HepG2 (cell line): ENCODE measurements around the gene JPH3. TPM values are rescaled to one million over a fixed set of nuclear protein-coding genes. Genes with fewer than 3 reads are reported as not detected.

Experiments
- ATAC-seq: fragments of 200-7000 bp; cut with Tn5 transposase; 3 replicates; pipeline ENCODE4 v1.9.1; 2020; ENCODE audit warnings: mild to moderate bottlenecking, moderate library complexity
- BruUV-seq: library from RNA; stranded (reverse); fragments of 400-500 nt; replicated peaks from 2 replicates; lab custom pipeline; 2021; lab: Mats Ljungman, UMichigan
- CTCF ChIA-PET: fragments of 300-600 bp; formaldehyde crosslinking; extraction: SDS; loops from one replicate; lab custom pipeline; 2021; ENCODE audit warnings: low total read pairs, inconsistent platforms, low intra/inter-chr PET ratio; lab: Yijun Ruan, JAX
- POLR2A ChIA-PET: fragments of 350-600 bp; sonication (Branson Sonifier 250); formaldehyde crosslinking; loops from one replicate; lab custom pipeline; 2020; ENCODE audit warnings: antibody characterized with exemption, inconsistent platforms; lab: Yijun Ruan, JAX
- DNase-seq: peaks from one replicate; pipeline ENCODE4 v3.0.0-alpha.2; 2015; ENCODE audit warnings: low spot score
- FAIRE-seq: peaks from 3 replicates; lab custom pipeline; 2011; peaks lifted over from hg19 to GRCh38; lab: Jason Lieb, UNC
- H2AFZ ChIP-seq: one replicate; pipeline ENCODE4 v1.6.1; 2011; ENCODE audit warnings: low read length, inconsistent platforms
- H3K27ac ChIP-seq: fragments of 300-600 bp; 3 replicates; pipeline ENCODE4 v1.8.0; 2011; ENCODE audit warnings: mixed run types, mild to moderate bottlenecking, mixed read lengths, low read length, inconsistent platforms; ENCODE audit not compliant: insufficient read depth; ENCODE audit errors: extremely low read length
- H3K27me3 ChIP-seq, 2 experiments: fragments of 200-600 bp in 1 of 2; 2 replicates in 1 of 2; 3 replicates in 1 of 2; pipeline versions ENCODE4 v1.6.0 to v1.8.0; 2011; ENCODE audit warnings: low read length in 2 of 2, mild to moderate bottlenecking in 2 of 2, moderate library complexity in 2 of 2, inconsistent platforms in 1 of 2; ENCODE audit not compliant: insufficient read depth in 2 of 2, control insufficient read depth in 1 of 2
- H3K36me3 ChIP-seq, 2 experiments: fragments of 200-600 bp in 1 of 2; replicated peaks in 1 of 2; 2 replicates in 1 of 2; 3 replicates in 1 of 2; pipeline versions ENCODE4 v1.5.1 to v1.8.0; 2011; ENCODE audit warnings: low read length in 2 of 2, inconsistent platforms in 1 of 2; ENCODE audit not compliant: insufficient read depth in 2 of 2, control insufficient read depth in 1 of 2
- H3K4me1 ChIP-seq: 2 replicates; pipeline ENCODE4 v1.5.1; 2012; ENCODE audit warnings: low read length, inconsistent platforms; ENCODE audit not compliant: insufficient read depth
- H3K4me2 ChIP-seq: 2 replicates; pipeline ENCODE4 v1.6.0; 2011; ENCODE audit warnings: low read depth, low read length, inconsistent platforms
- H3K4me3 ChIP-seq, 3 experiments: fragments of 200-600 bp in 1 of 3; sonication (generic), shearing (Covaris generic) in 1 of 3; replicated peaks in 1 of 3; 2 replicates each; pipeline ENCODE4 v1.5.1; 2011 to 2016; ENCODE audit warnings: low read length in 3 of 3, inconsistent platforms in 2 of 3, low read depth in 2 of 3, mild to moderate bottlenecking in 2 of 3, control low read depth in 1 of 3, mixed read lengths in 1 of 3; ENCODE audit not compliant: insufficient read depth in 1 of 3
- H3K79me2 ChIP-seq: one replicate; pipeline ENCODE4 v1.6.1; 2011; ENCODE audit warnings: low read length, inconsistent platforms; ENCODE audit not compliant: insufficient read depth
- H3K9ac ChIP-seq: 2 replicates; pipeline ENCODE4 v1.6.0; 2011; ENCODE audit warnings: mild to moderate bottlenecking, low read depth, low read length, inconsistent platforms; ENCODE audit not compliant: insufficient read depth
- H3K9me3 ChIP-seq: 2 replicates; pipeline ENCODE4 v1.5.1; 2012; ENCODE audit warnings: mild to moderate bottlenecking, low read length
- H4K20me1 ChIP-seq: 2 replicates; pipeline ENCODE4 v1.6.0; 2011; ENCODE audit warnings: inconsistent platforms, mild to moderate bottlenecking, low read length, moderate library complexity; ENCODE audit not compliant: insufficient read depth
- BHLHE40 ChIP-seq: IDR thresholded peaks from 2 replicates; pipeline ENCODE4 v1.6.1; 2011; ENCODE audit warnings: low read length, improper control_type of control experiment
- CHCHD3 ChIP-seq: sonication (generic); formaldehyde crosslinking; IDR thresholded peaks from 2 replicates; pipeline ENCODE4 v1.8.0; 2022; ENCODE audit warnings: mild to moderate bottlenecking, missing genetic modification reagents, moderate library complexity
- ELF3 ChIP-seq: IDR thresholded peaks from 2 replicates; pipeline ENCODE4 v1.6.1; 2016; ENCODE audit warnings: missing genetic modification reagents, missing compliant biosample characterization
- SMAD1 ChIP-seq: sonication (generic); formaldehyde crosslinking; IDR thresholded peaks from 2 replicates; pipeline ENCODE4 v1.4.0; 2020; ENCODE audit warnings: missing genetic modification reagents, low read depth, mild to moderate bottlenecking, borderline replicate concordance
- SOX6 ChIP-seq, 2 experiments: fragments of 450-650 bp in 1 of 2; sonication (generic) in 1 of 2; formaldehyde crosslinking in 1 of 2; IDR thresholded peaks; 2 replicates each; pipeline versions ENCODE4 v1.4.0 to v1.6.1; 2017 to 2020; ENCODE audit warnings: antibody characterized with exemption in 1 of 2, mild to moderate bottlenecking in 1 of 2, missing genetic modification reagents in 1 of 2
- ZC3H13 ChIP-seq: sonication (generic); formaldehyde crosslinking; IDR thresholded peaks from 2 replicates; pipeline ENCODE4 v1.8.1; 2023; ENCODE audit warnings: mild to moderate bottlenecking, missing genetic modification reagents, moderate library complexity
- ZNF124 ChIP-seq: sonication (generic); formaldehyde crosslinking; IDR thresholded peaks from 2 replicates; pipeline ENCODE4 v1.4.0; 2020; ENCODE audit warnings: missing genetic modification reagents
- ZNF501 ChIP-seq: sonication (generic); formaldehyde crosslinking; IDR thresholded peaks from 2 replicates; pipeline ENCODE4 v1.5.1; 2020; ENCODE audit warnings: mild to moderate bottlenecking, moderate library complexity, missing genetic modification reagents
- WGBS: methylation state at CpG from one replicate; pipeline ENCODE4 v1.1.6; 2017; ENCODE audit warnings: low lambda C conversion rate; 5-methylcytosine and 5-hydroxymethylcytosine counted together
- in situ Hi-C: cut with HindIII; loops from 2 replicates; pipeline ENCODE4 v1.10.0; 2017; ENCODE audit warnings: low pct_unique_long_range_greater_than_20kb; ENCODE audit not compliant: extremely low pct_ligation_motif_present
- intact Hi-C: fragments of 100-400 bp; cut with micrococcal nuclease; formaldehyde crosslinking; loops from one replicate; pipeline ENCODE4 v1.10.0; 2022; ENCODE audit not compliant: unreplicated experiment
- polyA plus RNA-seq, 8 experiments: library from polyadenylated mRNA; depleted of rRNA in 3 of 8; stranded (reverse) in 7 of 8; unstranded in 1 of 8; fragments of >200 nt; fragmentation: Illumina TruSeq in 4 of 8; extraction: Trizol in 4 of 8; gene quantifications; 2 replicates each; pipeline versions ENCODE4 v1.2.1 to v1.2.3, GENCODE V29; 2011 to 2016; ENCODE audit warnings: low read depth in 4 of 8, missing spikeins in 1 of 8, mixed read lengths in 1 of 8; ENCODE audit not compliant: insufficient read depth in 1 of 8
- total RNA-seq, 5 experiments: library from RNA; depleted of rRNA; stranded (reverse); fragments of >200 nt; fragmentation: Illumina TruSeq; extraction: Trizol; gene quantifications; 2 replicates each; pipeline ENCODE4 v1.2.3, GENCODE V29; 2016; ENCODE audit warnings: low read depth in 1 of 5
- TF ChIP-seq, protein P1 (sequence below): sonication (generic); formaldehyde crosslinking; conservative IDR thresholded peaks from 2 replicates; pipeline ENCODE4 v1.8.0; 2022; ENCODE audit warnings: mild to moderate bottlenecking, moderate library complexity, missing genetic modification reagents
- TF ChIP-seq, protein P2 (sequence below): sonication (generic); formaldehyde crosslinking; IDR thresholded peaks from 2 replicates; pipeline ENCODE4 v1.9.0; 2022; ENCODE audit warnings: low read depth, missing genetic modification reagents
- TF ChIP-seq, protein P3 (sequence below): sonication (generic); formaldehyde crosslinking; IDR thresholded peaks from 2 replicates; pipeline ENCODE4 v1.8.1; 2023; ENCODE audit warnings: mild to moderate bottlenecking, missing genetic modification reagents, borderline replicate concordance
- TF ChIP-seq, protein P4 (sequence below): conservative IDR thresholded peaks from 2 replicates; pipeline ENCODE4 v1.6.1; 2018; ENCODE audit warnings: missing genetic modification reagents

JPH3 gene
- total and polyA plus RNA-seq, 2 of the 13 experiments (the other 11 are each of a cell fraction or from before 2014, with no cell fraction given): not detected

DNA sequence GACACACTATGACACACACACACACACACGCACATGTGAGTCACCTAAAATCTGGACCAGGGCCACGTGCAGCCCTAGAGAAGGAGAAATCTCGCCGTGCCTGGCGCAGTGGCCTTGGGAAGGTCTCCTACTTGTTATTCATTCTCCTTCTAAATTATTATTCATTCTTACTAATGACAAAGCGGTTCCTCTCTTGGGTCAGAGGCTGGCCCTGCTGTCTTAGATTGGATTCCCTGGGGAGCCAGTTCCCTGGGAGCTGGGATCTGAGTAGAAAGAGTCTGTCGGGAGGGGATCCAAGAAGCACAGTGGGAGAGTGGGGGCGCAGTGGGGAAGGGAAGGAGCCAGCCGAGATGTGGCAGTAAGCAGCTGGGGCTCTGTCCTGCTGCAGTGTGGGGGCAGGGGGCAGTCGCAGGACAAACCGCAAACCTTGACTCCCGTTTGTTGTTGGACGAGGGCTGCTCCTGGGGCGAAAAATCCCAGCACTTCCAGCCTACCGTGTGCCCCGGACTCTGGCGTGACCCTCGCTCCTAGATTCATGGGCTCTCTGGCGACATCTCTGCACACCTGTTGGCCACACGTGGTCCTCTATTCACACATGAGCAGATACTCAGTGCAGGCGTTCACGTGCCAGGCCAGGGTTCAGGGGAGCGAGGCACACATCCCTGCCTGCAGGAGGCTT, 18.7 kb upstream of the JPH3 start (continued):
- TF ChIP-seq, protein P1, sequence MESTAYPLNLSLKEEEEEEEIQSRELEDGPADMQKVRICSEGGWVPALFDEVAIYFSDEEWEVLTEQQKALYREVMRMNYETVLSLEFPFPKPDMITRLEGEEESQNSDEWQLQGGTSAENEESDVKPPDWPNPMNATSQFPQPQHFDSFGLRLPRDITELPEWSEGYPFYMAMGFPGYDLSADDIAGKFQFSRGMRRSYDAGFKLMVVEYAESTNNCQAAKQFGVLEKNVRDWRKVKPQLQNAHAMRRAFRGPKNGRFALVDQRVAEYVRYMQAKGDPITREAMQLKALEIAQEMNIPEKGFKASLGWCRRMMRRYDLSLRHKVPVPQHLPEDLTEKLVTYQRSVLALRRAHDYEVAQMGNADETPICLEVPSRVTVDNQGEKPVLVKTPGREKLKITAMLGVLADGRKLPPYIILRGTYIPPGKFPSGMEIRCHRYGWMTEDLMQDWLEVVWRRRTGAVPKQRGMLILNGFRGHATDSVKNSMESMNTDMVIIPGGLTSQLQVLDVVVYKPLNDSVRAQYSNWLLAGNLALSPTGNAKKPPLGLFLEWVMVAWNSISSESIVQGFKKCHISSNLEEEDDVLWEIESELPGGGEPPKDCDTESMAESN (CRISPR knock-in tag): peak; percentile 67; the same call in 1 of the 2 replicates
- peak; percentile 61 for TF ChIP-seq BHLHE40
- TF ChIP-seq, protein P2, sequence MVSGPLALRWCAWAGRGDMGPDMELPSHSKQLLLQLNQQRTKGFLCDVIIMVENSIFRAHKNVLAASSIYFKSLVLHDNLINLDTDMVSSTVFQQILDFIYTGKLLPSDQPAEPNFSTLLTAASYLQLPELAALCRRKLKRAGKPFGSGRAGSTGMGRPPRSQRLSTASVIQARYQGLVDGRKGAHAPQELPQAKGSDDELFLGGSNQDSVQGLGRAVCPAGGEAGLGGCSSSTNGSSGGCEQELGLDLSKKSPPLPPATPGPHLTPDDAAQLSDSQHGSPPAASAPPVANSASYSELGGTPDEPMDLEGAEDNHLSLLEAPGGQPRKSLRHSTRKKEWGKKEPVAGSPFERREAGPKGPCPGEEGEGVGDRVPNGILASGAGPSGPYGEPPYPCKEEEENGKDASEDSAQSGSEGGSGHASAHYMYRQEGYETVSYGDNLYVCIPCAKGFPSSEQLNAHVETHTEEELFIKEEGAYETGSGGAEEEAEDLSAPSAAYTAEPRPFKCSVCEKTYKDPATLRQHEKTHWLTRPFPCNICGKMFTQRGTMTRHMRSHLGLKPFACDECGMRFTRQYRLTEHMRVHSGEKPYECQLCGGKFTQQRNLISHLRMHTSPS (CRISPR knock-in tag): no peak

DNA sequence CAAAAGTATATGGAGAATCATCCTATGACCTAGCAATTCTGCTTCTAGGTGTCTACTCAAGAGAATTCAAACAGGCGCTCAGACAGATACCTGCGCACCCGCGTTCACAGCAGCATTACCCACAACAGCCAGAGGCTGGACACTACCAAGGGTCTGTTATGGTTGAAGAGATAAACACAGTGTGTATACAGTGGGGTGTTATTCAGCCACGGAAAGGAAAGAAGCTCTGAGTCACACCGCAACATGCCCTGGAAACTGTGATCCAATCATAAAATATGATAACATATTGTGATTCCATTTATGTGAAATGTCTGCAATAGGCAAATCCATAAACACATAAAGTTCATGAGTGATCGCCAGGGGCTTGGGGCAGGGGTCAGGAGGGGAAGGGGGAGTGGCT, 18.0 kb upstream of the JPH3 start:
- H3K4me2 ChIP-seq: no peak overlapping the region

More for the DNA sequence above, 18.0 kb upstream of the JPH3 start:
- POLR2A ChIA-PET: no interaction called here
- no peak for ATAC-seq
- Histone ChIP-seq H3K9me3 (no peaks in the 10 kb centered on the region), H3K4me3 (no peak overlapping the region), H3K9ac (no peak overlapping the region), H2AFZ (no peak overlapping the region), H3K79me2 (no peaks in the 10 kb centered on the region), H3K27me3 (peaks cover 29 to 81% of the 10 kb centered on the region in 2 experiments), H3K36me3 (no peaks in the 10 kb centered on the region), H3K4me1 (peaks cover 20% of the 10 kb centered on the region), H3K27ac (no peak overlapping the region), H4K20me1 (no peaks in the 10 kb centered on the region)
- no peak for DNase-seq
- no TSS peak for BruUV-seq
- 75% methylated on average over 7 of the region's 7 CpGs for whole genome bisulfite sequencing
- in situ Hi-C loops: no loop called here
- CTCF ChIA-PET: no interaction called here
- intact Hi-C loops: no loop called here
- no peak for TF ChIP-seq ZNF501
- TF ChIP-seq ELF3 (CRISPR knock-in tag): no peak
- no peak for TF ChIP-seq SOX6 (IDR thresholded peaks at IDR 0.05)
- no peak for TF ChIP-seq SOX6 (CRISPR knock-in tag; IDR thresholded peaks at IDR 0.05)
- no peak for TF ChIP-seq ZC3H13
- no peak for TF ChIP-seq SMAD1 (CRISPR knock-in tag)
- TF ChIP-seq, protein P3, sequence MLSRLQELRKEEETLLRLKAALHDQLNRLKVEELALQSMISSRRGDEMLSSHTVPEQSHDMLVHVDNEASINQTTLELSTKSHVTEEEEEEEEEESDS (CRISPR knock-in tag): no peak
- no peak for TF ChIP-seq ZNF124 (CRISPR knock-in tag)
- TF ChIP-seq, protein P4, sequence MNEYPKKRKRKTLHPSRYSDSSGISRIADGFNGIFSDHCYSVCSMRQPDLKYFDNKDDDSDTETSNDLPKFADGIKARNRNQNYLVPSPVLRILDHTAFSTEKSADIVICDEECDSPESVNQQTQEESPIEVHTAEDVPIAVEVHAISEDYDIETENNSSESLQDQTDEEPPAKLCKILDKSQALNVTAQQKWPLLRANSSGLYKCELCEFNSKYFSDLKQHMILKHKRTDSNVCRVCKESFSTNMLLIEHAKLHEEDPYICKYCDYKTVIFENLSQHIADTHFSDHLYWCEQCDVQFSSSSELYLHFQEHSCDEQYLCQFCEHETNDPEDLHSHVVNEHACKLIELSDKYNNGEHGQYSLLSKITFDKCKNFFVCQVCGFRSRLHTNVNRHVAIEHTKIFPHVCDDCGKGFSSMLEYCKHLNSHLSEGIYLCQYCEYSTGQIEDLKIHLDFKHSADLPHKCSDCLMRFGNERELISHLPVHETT (CRISPR knock-in tag): no peak
- no peak for TF ChIP-seq CHCHD3 (CRISPR knock-in tag)
- FAIRE-seq: no peak
